Measurements from ENCODE around the gene BAIAP2. TPM values are rescaled to one million over a fixed set of nuclear protein-coding genes. Genes with fewer than 3 reads are reported as not detected.

Gene BAIAP2
- total and polyA plus RNA-seq, 8 donors = 4.7 to 16.4 (median 11.1) TPM

DNA sequence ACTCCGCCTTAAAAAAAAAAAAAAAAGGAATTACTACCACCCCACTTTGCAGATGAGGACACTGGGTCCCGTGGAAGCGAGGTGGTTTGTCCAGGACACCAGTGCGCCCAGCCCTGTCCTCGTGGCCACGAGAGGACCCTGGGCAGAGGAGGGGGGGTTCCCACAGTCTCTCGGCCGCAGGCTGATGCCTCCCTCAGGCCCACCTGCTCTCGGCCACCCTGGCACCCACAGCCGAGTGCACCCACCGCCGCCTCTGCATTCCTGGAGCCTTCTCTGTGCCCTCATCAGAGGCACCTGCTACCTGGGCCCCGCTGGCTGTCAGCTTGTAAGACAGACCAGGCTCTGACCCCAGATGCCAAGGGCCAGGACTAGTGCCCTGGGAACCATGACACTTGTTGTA is 102.3 kb downstream of the BAIAP2 start:
- DNase-seq (no peak), FAIRE-seq (no peak), ATAC-seq (no peak)
- 91 to 93% methylated on average over 12 to 13 of the region's 13 CpGs for WGBS, 2 donors
- Histone ChIP-seq H3K36me3 (no peaks in the 10 kb centered on the region), H3K4me3 (no peak overlapping the region), H3K27ac (no peak overlapping the region), H3K27me3 (no peaks in the 10 kb centered on the region), H3K4me1 (no peaks in the 10 kb centered on the region), H3K9me3 (no peaks in the 10 kb centered on the region)
- TF ChIP-seq, protein P1, sequence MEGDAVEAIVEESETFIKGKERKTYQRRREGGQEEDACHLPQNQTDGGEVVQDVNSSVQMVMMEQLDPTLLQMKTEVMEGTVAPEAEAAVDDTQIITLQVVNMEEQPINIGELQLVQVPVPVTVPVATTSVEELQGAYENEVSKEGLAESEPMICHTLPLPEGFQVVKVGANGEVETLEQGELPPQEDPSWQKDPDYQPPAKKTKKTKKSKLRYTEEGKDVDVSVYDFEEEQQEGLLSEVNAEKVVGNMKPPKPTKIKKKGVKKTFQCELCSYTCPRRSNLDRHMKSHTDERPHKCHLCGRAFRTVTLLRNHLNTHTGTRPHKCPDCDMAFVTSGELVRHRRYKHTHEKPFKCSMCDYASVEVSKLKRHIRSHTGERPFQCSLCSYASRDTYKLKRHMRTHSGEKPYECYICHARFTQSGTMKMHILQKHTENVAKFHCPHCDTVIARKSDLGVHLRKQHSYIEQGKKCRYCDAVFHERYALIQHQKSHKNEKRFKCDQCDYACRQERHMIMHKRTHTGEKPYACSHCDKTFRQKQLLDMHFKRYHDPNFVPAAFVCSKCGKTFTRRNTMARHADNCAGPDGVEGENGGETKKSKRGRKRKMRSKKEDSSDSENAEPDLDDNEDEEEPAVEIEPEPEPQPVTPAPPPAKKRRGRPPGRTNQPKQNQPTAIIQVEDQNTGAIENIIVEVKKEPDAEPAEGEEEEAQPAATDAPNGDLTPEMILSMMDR (IDR thresholded peaks at IDR 0.05) = no peak
- intact Hi-C loops (cut with DNase I) = no loop called here

DNA sequence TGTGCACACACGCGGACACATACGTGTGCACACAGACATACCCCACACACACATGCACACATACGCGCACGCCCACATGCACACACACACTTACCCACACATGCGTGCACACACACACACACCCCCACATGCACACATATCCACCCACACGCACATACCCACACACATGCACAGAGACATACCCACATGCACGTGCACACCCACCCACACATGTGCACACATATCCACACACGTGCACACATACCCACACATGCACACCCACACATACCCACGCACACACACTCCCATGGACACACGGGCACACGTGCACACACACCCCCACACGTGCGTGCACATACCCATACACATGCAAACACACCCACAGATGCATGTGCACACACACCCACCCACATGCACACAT is 103.1 kb downstream of the BAIAP2 start:
- FAIRE-seq = no peak
- intact Hi-C loops (cut with DNase I) = no loop called here
- no peaks in the 10 kb centered on the region for H3K36me3 ChIP-seq
- DNase-seq = no peak
- WGBS, 2 donors = 93 to 95% methylated on average over 15 of the region's 15 CpGs
- no peak for ATAC-seq
- TF ChIP-seq, protein P1 (IDR thresholded peaks at IDR 0.05) = no peak
- H3K4me1 ChIP-seq = peaks cover 0 to 3% (median 0%) of the 10 kb centered on the region in 3 donors
- no peaks in the 10 kb centered on the region for H3K9me3 ChIP-seq
- no peaks in the 10 kb centered on the region for H3K27me3 ChIP-seq
- no peak overlapping the region for H3K4me3 ChIP-seq
- no peak overlapping the region for H3K27ac ChIP-seq

DNA sequence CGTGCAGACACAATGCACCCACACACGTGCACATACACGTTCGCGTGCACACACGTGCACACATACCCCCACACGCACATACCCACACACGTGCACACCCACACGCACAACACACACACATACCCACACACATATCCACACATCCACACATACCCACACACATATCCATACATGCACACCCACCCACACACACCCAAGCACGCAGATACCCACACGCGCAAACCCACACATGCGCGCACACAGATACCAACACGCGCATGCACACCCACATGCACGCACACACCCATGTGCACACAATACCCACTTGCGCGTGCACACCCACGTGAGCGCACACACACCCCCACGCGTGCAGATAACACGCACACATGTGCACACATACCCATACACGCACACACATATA is 103.5 kb downstream of the BAIAP2 start:
- WGBS, 2 donors = 91 to 94% methylated on average over 25 of the region's 25 CpGs
- FAIRE-seq (no peak), ATAC-seq (no peak), DNase-seq (no peak)
- peaks cover 0 to 3% (median 0%) of the 10 kb centered on the region in 3 donors for H3K4me1 ChIP-seq
- no peaks in the 10 kb centered on the region for H3K36me3 ChIP-seq
- H3K9me3 ChIP-seq = no peaks in the 10 kb centered on the region
- intact Hi-C loops (cut with DNase I) = no loop called here
- no peaks in the 10 kb centered on the region for H3K27me3 ChIP-seq
- no peak overlapping the region for H3K4me3 ChIP-seq
- TF ChIP-seq, protein P1 (IDR thresholded peaks at IDR 0.05) = no peak
- H3K27ac ChIP-seq = no peak overlapping the region

DNA sequence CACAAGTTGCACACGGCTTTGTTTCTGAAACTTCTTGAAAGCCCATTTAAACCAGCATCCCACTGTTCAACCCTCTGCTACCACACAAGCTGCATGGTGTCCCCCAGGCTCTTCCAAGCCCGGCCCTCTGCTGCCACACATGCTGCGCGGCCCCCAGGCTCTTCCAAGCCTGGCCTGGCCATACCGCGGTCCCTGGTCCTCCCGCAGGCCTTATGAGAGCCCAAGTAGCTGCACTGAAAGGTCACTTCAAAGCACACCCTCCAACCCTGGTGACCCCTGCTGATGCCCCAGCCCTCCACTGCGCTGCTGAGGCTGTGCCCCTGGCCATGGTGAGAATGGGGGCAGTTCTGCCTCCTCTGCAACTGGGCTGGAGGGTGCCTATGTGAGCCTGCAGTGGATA is 104.5 kb downstream of the BAIAP2 start:
- 84 to 92% methylated on average over 8 of the region's 8 CpGs for WGBS, 2 donors
- H3K9me3 ChIP-seq = no peaks in the 10 kb centered on the region
- TF ChIP-seq, protein P1 (IDR thresholded peaks at IDR 0.05) = no peak
- ATAC-seq (no peak), FAIRE-seq (no peak), DNase-seq (no peak)
- H3K4me3 ChIP-seq = no peak overlapping the region
- intact Hi-C loops (cut with DNase I) = no loop called here
- no peaks in the 10 kb centered on the region for H3K36me3 ChIP-seq
- no peak overlapping the region for H3K27ac ChIP-seq
- no peaks in the 10 kb centered on the region for H3K27me3 ChIP-seq
- H3K4me1 ChIP-seq = peaks cover 0 to 3% (median 0%) of the 10 kb centered on the region in 3 donors

DNA sequence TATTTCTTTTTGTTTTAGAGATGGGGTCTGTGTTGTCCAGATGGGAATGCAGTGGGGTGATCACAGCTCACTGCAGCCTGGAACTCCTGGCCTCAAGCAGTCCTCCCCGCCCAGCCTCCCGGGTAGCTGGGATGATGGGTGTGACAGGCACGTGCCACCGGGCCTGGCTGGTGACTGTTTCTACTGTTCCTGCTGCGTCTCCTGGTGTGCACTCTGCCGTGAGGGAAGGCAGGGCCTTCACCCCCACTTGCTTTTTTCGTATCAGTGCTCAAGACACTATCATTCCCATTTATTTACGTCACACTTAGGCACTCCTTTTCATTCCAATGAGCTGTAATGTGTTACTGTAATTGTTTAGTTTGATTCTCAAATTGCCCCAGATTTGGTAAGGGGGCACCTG is 105.1 kb downstream of the BAIAP2 start:
- Histone ChIP-seq H3K27ac (no peak overlapping the region), H3K9me3 (no peaks in the 10 kb centered on the region), H3K36me3 (no peaks in the 10 kb centered on the region), H3K4me1 (peaks cover 0 to 3% (median 0%) of the 10 kb centered on the region in 3 donors), H3K27me3 (no peaks in the 10 kb centered on the region), H3K4me3 (no peak overlapping the region)
- TF ChIP-seq, protein P1 (IDR thresholded peaks at IDR 0.05) = no peak
- DNase-seq (no peak), ATAC-seq (no peak), FAIRE-seq (no peak)
- 79 to 81% methylated on average over 8 of the region's 8 CpGs for WGBS, 2 donors
- intact Hi-C loops (cut with DNase I) = loop anchor here in 2 of 3 donors (5.0 kb wide), 3 partner anchors 52 to 397 kb away; no protein-coding TSS in a partner anchor
